Skeletal muscle cell (primary cell): Measurements from ENCODE around the gene SEC61B.
"Not testable (repeated sequence)": the region's sequence is repeated elsewhere in the genome, so short reads cannot be mapped to it uniquely, and the experiment has no call there.

ENCODE experiments used
- DNase-seq: peaks from one replicate; pipeline ENCODE4 v3.0.0-alpha.2; 2010; ENCODE audit warnings: low read depth
- H3K4me3 ChIP-seq: 2 replicates; pipeline ENCODE4 v1.5.1; 2011; ENCODE audit warnings: low read depth, mild to moderate bottlenecking, control low read depth, low read length, moderate library complexity

SEC61B gene

GRCh38 chr9:99234618-99235017 lies 12.5 kb downstream of the SEC61B start:
- no peak overlapping the region for H3K4me3 ChIP-seq
- no peak for DNase-seq

GRCh38 chr9:99235069-99235468 lies 13.0 kb downstream of the SEC61B start:
- DNase-seq, result no peak
- H3K4me3 ChIP-seq, result no peak overlapping the region

- no peak for DNase-seq
- no peak overlapping the region for H3K4me3 ChIP-seq
Observed at GRCh38 chr9:99235926-99236634, 14.0 kb downstream of the SEC61B start.

- DNase-seq, result no peak
Observed at GRCh38 chr9:99237356-99237755, 15.3 kb downstream of the SEC61B start.

GRCh38 chr9:99237849-99238248 lies 15.8 kb downstream of the SEC61B start:
- H3K4me3 ChIP-seq, DNase-seq: not testable (repeated sequence)

More at GRCh38 chr9:99237356-99237755, 15.3 kb downstream of the SEC61B start:
- H3K4me3 ChIP-seq, result no peak overlapping the region

GRCh38 chr9:99238331-99238730 lies 16.2 kb downstream of the SEC61B start:
- no peak for DNase-seq
- H3K4me3 ChIP-seq, result no peak overlapping the region

- DNase-seq, result peak; percentile 48
- no peak overlapping the region for H3K4me3 ChIP-seq
Observed at GRCh38 chr9:99239341-99240060, 17.4 kb downstream of the SEC61B start.

- no peak overlapping the region for H3K4me3 ChIP-seq
- DNase-seq, result no peak
Observed at GRCh38 chr9:99241106-99241505, 19.0 kb downstream of the SEC61B start.

GRCh38 chr9:99244344-99245260 lies 22.5 kb downstream of the SEC61B start:
- no peak for DNase-seq
- no peak overlapping the region for H3K4me3 ChIP-seq

- no peak for DNase-seq
- no peak overlapping the region for H3K4me3 ChIP-seq
Observed at GRCh38 chr9:99249619-99250018, 27.5 kb downstream of the SEC61B start.

GRCh38 chr9:99251157-99251556 lies 29.1 kb downstream of the SEC61B start:
- H3K4me3 ChIP-seq, result no peak overlapping the region
- no peak for DNase-seq

GRCh38 chr9:99253134-99253533 lies 31.1 kb downstream of the SEC61B start:
- H3K4me3 ChIP-seq, result no peak overlapping the region
- DNase-seq, result no peak

- H3K4me3 ChIP-seq, result no peak overlapping the region
- no peak for DNase-seq
Observed at GRCh38 chr9:99253772-99254431, 31.8 kb downstream of the SEC61B start.

GRCh38 chr9:99255651-99256050 lies 33.6 kb downstream of the SEC61B start:
- DNase-seq, result no peak
- H3K4me3 ChIP-seq, result no peak overlapping the region

GRCh38 chr9:99257723-99258389 lies 35.8 kb downstream of the SEC61B start:
- no peak for DNase-seq
- no peak overlapping the region for H3K4me3 ChIP-seq

- DNase-seq, result no peak
- H3K4me3 ChIP-seq, result peak overlapping the region; percentile 1
Observed at GRCh38 chr9:99259231-99259918, 37.3 kb downstream of the SEC61B start.

- no peak overlapping the region for H3K4me3 ChIP-seq
- no peak for DNase-seq
Observed at GRCh38 chr9:99261923-99262322, 39.8 kb downstream of the SEC61B start.

GRCh38 chr9:99262949-99263418 lies 40.9 kb downstream of the SEC61B start:
- DNase-seq, result no peak
- no peak overlapping the region for H3K4me3 ChIP-seq
